ENCODE results near the gene MBP. TPM values are rescaled to one million over a fixed set of nuclear protein-coding genes. Genes with fewer than 3 reads are reported as not detected.

MBP gene
- total and polyA plus RNA-seq, 2 of the 13 experiments (the other 11 are each of a cell fraction or from before 2014, with no cell fraction given) = 5.0 to 8.5 TPM

DNA sequence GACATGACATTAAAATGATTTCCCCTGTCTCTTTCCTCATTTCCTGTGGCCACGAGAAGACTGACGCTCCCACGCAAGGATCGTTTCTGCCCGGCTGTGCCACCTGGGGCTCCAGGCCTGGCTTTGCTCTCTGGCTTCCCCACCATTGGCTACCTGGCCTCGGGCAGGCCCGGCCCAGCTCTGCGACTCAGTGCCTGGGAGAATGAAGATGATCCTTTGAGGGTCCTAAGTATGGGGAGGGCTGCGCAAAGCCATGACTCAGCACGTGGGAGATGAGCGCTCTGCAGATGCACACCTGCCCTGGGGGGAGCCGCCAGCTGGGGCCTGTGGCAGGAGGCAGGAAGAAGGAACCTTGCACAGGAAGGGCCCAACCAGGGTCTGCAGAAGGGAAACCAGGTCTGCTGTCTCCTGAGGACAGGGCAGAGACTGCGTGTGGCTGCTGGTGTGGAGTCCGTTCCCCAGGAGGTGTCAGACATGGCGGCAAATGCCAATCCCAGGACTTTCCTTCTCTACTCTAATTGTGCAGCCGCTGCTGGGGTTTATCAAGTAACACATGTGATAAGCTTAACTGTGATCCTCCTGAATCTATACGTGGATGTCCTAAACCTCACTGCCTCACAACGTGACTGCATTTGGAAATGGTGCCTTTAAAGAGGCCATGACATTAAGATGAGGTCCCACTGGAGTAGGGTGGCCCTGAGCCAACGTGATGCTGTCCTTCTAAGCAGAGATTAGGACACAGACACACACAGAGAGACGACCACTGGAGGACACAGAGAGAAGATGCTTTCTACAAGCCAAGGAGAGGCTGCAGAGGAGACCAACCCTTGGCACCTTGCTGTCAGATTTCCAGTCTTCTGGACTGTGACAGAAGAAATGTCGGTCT lies 32.9 kb downstream of the MBP start:
- DNase-seq (ENCODE audit: low spot score) (no peak), FAIRE-seq (no peak), ATAC-seq (no peak)
- POLR2A ChIA-PET = no interaction called here
- H3K4me1 ChIP-seq (ENCODE audit: insufficient read depth, low read length) = peaks cover 9% of the 10 kb centered on the region
- no peak overlapping the region for H2AFZ ChIP-seq (ENCODE audit: low read length)
- TF ChIP-seq ZNF263 (CRISPR knock-in tag; IDR thresholded peaks at IDR 0.05) = no peak
- no peak for TF ChIP-seq ZNF772 (CRISPR knock-in tag; IDR thresholded peaks at IDR 0.05)
- no peak for TF ChIP-seq NFE2L2 (IDR thresholded peaks at IDR 0.05; ENCODE audit: low read length)
- TF ChIP-seq FOXK1 (CRISPR knock-in tag; IDR thresholded peaks at IDR 0.05; ENCODE audit: borderline replicate concordance, low read depth) = no peak
- intact Hi-C loops (cut with micrococcal nuclease; ENCODE audit: unreplicated experiment) = no loop called here
- no TSS peak for BruUV-seq (replicated peaks)
- no peak overlapping the region for H3K9ac ChIP-seq (ENCODE audit: insufficient read depth, low read depth, low read length)
- H3K4me3 ChIP-seq (replicated peaks in 1 of 3; ENCODE audit: insufficient read depth in 1 of 3, low read depth in 2 of 3, low read length in 3 of 3) = no peak overlapping the region
- H3K27ac ChIP-seq (ENCODE audit: extremely low read length, insufficient read depth, low read length) = no peak overlapping the region
- in situ Hi-C loops (cut with HindIII; ENCODE audit: extremely low pct_ligation_motif_present, low pct_unique_long_range_greater_than_20kb) = no loop called here
- H3K36me3 ChIP-seq (replicated peaks in 1 of 2; ENCODE audit: control insufficient read depth in 1 of 2, insufficient read depth in 2 of 2, low read length in 2 of 2) = no peaks in the 10 kb centered on the region; a peak in 2 of 5 replicates
- no peaks in the 10 kb centered on the region for H3K79me2 ChIP-seq (ENCODE audit: insufficient read depth, low read length)
- CTCF ChIA-PET (ENCODE audit: low intra/inter-chr PET ratio, low total read pairs) = no interaction called here
- no peaks in the 10 kb centered on the region for H3K27me3 ChIP-seq (ENCODE audit: control insufficient read depth in 1 of 2, insufficient read depth in 2 of 2, low read length in 2 of 2)
- H3K9me3 ChIP-seq (ENCODE audit: low read length) = no peaks in the 10 kb centered on the region
- H4K20me1 ChIP-seq (ENCODE audit: insufficient read depth, low read length) = no peaks in the 10 kb centered on the region
- H3K4me2 ChIP-seq (ENCODE audit: low read depth, low read length) = no peak overlapping the region
- WGBS (ENCODE audit: low lambda C conversion rate) = 95% methylated on average over 14 of the region's 21 CpGs

GRCh38 chr18:77098538-77099174 lies 33.9 kb downstream of the MBP start:
- ChIA-PET CTCF (ENCODE audit: low intra/inter-chr PET ratio, low total read pairs) (no interaction called here), POLR2A (no interaction called here)
- no peak for DNase-seq (ENCODE audit: low spot score)
- Histone ChIP-seq H3K4me2 (ENCODE audit: low read depth, low read length) (no peak overlapping the region), H3K79me2 (ENCODE audit: insufficient read depth, low read length) (no peaks in the 10 kb centered on the region), H3K9ac (ENCODE audit: insufficient read depth, low read depth, low read length) (no peak overlapping the region), H3K27ac (ENCODE audit: extremely low read length, insufficient read depth, low read length) (no peak overlapping the region), H3K4me3 (replicated peaks in 1 of 3; ENCODE audit: insufficient read depth in 1 of 3, low read depth in 2 of 3, low read length in 3 of 3) (no peak overlapping the region), H3K27me3 (ENCODE audit: control insufficient read depth in 1 of 2, insufficient read depth in 2 of 2, low read length in 2 of 2) (no peaks in the 10 kb centered on the region), H4K20me1 (ENCODE audit: insufficient read depth, low read length) (no peaks in the 10 kb centered on the region), H3K36me3 (replicated peaks in 1 of 2; ENCODE audit: control insufficient read depth in 1 of 2, insufficient read depth in 2 of 2, low read length in 2 of 2) (no peaks in the 10 kb centered on the region; a peak in 2 of 5 replicates), H3K9me3 (ENCODE audit: low read length) (no peaks in the 10 kb centered on the region), H3K4me1 (ENCODE audit: insufficient read depth, low read length) (peaks cover 1% of the 10 kb centered on the region; the same call in 1 of the 2 replicates), H2AFZ (ENCODE audit: low read length) (no peak overlapping the region)
- FAIRE-seq = no peak
- no TSS peak for BruUV-seq (replicated peaks)
- in situ Hi-C loops (cut with HindIII; ENCODE audit: extremely low pct_ligation_motif_present, low pct_unique_long_range_greater_than_20kb) = no loop called here
- TF ChIP-seq SMARCC2 (IDR thresholded peaks at IDR 0.05) (no peak), HNRNPK (IDR thresholded peaks at IDR 0.05; ENCODE audit: low read depth, low read length, poor library complexity, severe bottlenecking) (peak; percentile 54)
- 90% methylated on average over 13 of the region's 17 CpGs for WGBS (ENCODE audit: low lambda C conversion rate)
- intact Hi-C loops (cut with micrococcal nuclease; ENCODE audit: unreplicated experiment) = no loop called here
- ATAC-seq = no peak

Data from HepG2 (cell line).